Measurements from ENCODE around the gene C1orf167.

C1orf167 gene

DNA sequence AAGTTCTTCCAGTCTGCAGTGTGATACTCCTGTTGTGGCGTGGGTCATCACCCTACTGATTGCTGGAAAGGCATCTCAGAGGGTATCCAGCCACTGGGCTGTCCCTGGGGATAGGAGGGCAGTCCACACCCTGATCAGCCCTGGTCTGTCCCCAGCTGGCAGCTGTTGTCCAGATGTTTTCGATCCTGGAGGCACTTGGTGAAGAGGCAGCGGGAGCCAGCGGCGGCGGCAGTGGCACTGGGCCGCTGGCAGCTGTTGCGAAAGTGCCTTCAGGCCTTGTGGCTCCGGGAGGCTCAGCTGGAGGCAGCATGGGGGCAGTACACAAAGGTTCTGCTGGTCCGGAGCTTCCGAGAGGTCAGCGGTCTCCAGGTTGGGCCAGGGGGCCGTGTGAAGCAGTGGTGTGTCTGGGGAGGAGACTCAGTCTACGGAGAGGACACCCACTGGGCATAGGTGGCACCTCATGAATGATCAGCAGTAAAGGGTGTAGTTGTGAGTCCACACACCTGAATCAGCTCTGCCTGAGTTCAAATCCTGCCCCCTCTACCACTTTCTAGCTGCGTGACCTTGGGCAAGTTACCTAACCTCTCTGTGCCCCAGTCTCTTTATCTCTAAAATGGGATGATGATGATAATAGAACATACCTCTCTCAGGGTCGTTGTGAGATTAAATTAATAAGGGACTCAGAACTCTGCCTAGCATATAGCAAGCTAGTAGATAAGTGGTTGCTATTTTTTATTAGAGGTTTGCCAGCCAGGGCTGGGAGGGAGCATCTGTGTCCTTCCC lies 6.1 kb downstream of the C1orf167 start:
- no peak for DNase-seq

DNA sequence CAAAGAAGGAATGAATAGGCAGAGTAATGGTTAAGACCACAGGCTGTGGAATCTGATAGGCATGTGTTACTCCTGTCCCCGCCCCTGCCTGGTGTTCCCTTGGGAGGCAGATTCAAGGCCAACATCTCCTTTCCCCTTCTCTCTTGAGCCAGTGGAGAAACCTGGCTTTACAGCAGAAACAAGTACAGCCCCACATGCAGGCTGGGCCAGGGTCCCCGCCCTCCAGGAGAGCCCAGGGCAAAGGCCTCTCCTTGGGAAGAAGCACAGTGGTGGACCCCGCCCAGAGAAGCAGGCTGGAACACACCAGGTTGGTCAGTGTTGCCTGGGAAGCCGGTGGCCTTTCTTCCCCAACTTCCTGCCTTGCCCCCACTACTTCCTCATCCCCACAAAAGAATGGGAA lies 6.8 kb downstream of the C1orf167 start:
- DNase-seq: no peak

DNA sequence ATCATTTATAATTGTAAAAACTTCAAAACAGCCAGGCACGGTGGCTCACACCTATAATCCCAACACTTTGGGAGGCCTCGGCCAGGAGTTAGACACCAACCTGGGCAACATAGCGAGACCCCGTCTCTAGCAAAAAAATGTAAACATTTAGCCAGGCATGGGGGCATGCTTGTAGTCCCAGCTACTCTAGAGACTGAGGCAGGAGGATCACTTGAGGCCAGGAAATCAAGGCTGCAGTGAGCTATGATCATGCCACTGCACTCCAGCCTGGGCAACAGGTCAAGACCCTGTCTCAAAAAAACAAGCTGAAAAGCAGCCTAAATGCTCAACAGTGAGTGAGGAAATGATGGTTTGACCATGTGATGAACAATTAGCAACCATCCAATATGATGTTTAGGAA lies 7.3 kb downstream of the C1orf167 start:
- DNase-seq: no peak

DNA sequence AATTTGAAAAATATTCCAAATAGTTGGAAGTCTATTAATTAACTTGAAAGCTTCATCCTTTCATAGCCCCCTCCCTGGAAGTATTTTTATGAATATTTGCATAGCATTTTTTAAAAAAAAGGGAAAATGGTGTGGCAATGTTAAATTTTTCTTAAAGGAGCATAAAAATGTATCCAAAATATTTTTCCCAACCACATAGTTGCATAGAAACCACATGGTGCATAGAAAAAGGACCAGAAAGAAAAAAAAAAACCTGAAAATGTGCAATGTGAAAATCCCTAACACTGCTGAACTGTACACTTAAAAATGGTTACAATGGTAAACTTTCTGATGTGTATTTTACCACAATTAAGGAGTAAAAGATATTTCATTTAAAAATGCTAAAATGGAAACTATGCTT lies 8.0 kb downstream of the C1orf167 start:
- no peak for DNase-seq

DNA sequence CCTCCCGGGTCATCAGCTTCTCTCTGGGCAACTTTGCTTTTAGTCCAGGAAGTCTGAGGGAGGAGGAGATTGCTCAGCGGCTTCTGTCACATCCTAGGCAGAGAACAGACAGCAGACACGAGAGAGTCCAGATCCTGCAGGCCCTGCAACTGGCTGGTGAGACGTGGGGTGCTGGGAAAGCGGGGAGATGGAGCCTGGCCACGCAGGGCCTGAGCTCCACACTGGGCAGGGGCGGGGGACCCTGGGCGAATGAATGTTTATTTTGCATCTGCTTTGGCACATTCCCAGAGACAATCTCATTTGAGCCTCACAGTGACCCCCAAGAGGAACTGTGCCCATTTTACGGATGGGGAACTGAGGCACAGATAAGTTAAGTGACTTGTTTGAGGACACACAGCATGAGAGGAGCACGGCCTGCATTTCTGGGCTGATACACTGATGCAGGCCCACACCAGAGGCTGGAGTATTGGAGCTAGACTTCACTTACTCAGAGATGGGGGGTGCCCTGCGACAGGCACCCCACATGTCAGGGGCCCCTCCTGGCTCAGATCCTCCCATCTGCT lies 9.6 kb downstream of the C1orf167 start:
- DNase-seq: no peak

DNA sequence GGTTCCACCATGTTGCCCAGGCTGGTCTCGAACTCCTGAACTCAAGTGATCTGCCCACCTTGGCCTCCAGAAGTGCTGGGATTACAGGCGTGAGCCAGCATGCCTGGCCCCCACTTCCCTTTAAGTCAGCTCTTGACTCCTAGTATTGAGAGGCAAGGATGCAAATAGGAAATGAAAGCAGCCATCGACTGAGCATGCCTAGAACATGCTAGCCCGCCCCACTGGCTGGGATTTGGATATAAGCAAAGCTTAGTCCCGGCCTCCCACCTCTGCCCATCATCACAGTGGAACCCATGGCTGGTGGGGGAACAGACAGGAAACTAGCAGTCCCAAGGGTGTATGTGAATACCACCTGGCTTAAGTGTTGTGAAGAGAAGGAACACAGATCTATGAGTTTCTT lies 10.5 kb downstream of the C1orf167 start:
- DNase-seq: no peak

DNA sequence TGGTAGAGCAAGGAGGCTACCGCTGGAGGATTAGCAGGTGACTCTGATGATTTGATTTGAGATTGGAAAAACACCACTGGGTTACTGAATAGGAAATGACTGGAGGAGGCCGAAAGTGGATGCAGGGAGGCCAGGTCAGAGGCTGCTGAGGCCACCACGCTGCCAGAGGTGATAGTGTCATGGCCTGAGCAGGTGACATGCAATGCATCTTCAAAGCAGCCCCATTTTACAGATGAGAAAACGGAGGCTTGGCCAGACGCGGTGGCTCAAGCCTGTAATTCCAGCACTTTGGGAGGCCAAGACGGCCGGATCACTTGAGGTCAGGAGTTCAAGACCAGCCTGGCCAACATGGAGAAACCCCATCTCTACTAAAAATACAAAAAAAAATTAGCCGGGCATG lies 12.8 kb downstream of the C1orf167 start:
- DNase-seq: no peak

DNA sequence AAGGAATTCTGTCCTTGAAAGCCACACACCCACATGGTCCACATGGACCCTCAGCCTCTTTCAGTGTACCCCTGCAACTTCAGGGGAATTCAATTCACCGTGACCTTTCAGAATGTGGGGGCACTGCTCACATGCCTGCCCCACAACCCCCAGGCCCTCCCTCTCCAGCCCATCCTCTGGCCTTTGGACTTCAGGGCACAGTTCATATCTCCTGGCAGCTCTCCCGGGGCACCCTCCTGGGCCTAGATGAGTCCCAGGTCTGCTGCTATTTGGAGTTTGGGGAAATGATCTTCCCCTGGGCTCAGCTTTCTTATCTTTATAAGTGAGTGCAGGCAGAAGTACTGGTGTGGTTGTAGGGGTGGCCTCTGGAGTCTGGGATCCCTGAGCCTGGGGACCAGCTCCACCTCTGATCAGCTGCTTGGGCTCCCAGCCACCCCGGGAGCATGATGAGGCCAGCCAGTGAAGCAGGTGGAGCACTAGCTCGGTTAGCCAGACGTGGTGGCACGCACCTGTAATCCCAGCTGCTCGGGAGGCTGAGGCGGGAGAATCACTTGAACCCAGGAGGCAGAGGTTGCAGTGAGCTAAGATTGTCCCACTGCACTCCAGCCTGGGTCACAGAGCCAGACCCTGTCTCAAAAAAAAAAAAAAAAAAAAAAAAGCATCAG lies 15.8 kb downstream of the C1orf167 start:
- DNase-seq: no peak

DNA sequence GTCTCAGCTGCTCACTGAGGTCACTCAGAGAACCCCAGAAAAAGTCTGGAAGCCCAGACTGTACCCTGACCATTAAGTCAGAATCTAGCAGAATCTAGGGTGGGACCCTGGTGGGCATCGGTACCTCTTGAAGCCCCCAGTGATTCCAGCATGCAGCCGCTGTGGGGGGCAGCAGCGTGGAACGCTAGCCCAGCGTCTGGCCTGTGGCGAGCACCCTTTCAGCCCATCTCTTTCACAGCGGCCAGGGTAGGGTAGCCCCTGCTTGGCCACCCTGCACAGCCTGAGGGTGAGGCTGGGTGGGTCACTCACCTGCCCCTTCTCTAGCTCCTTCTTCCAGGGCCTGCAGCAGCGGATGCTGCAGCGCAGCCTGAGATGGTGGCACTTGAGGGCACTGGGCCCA lies 16.3 kb downstream of the C1orf167 start:
- no peak for DNase-seq

DNA sequence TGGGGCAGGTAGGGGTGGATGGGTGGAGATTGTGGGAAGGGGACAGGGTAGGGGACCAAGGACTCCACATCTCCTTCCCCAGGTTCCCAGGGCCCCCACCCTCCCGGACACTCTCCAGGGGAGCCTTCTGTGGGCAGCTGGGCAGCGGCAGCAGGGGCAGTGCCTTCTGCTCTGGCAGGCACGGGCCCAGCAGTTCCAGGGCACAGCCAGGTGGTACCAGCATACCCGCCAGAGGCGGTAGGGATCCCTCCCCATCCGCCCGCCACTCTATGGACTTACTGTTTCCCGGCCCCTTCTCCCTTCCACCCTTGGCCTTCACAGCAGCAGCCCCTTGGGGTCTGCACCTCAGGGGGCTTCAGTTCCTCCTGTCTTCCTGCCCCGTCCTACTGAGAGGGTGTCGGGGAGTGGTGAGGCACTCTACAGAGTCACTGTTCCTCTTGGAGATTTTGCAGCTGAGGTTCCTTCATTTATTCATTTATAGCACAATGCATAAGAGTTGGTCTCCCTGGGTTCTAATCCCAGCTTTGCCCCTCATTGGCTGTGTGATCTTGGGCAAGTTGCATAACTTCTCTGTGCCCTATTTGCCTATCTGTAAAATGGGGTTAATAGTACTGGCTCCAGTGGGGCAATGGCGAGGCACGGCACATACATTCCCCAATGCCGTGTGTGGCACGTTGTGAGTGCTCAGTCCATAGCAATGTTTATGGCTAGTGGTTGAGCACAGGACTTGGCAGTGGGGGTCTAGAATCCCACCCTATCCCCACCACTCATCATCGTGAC lies 17.0 kb downstream of the C1orf167 start:
- no peak for DNase-seq

DNA sequence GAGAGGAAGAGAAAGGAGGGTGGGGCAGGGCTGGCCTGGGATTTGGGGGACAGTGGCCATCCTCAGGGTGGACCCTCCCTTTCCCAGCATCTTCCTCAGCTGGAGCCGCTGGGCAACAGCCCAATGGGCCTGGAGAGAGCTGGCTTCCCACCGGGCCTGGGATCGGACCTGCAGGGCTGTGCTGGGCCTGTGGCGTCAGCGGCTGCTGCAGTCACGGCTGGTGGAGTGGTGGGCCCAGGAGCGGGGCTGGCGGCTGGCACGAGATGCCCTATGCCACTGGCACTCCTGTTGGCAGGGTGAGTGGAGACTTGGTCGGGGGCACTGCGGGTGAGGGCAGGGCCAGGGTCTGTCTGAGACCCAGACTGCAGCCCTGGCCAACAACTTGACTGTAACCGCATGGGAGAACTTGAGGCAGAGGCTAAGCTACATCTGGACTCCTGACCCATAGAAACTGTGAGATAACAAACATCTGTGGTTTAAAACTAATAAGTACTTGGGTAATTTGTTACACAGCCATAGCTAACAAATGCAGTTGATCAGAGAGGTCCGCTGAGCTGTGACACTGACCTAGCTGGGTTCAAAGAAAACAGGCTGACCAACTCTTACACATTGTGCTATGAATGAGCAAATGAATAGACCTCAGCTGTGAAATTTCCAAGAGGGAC lies 17.9 kb downstream of the C1orf167 start:
- no peak for DNase-seq

DNA sequence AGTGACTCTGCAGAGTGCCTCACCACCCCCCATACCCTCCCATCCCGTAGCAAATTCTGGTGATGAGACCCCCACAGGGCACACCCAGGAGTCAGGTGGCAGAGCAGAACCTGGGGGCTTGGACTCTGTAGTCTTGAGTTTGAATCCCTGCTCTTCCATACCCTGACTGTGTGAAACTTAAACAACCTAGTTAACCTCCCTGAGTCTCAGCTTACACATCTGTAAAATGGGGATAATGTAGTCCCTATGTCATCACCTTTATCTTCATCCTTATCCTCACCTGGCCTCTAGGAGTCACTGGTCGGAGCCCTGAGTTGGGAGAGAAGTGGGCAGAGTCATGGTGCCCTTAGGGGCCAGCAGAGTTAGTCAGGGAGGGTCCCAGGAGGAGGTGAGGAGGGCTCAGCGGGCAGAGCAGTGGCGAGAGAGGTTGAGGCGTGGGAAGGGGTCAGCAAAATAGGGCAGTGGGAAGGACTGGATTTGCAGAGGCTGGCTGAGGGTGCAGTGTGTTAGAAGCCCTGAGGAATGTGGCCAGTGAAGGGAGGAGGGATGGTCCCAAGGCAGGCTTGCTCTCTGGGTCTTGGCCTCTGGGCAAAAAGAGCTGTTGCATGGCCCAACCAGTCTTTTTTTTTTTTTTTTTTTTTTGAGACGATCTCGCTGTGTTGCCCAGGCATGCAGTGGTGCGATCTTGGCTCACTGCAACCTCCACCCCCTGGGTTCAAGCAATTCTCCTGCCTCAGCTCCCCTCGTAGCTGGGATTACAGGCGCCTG lies 18.6 kb downstream of the C1orf167 start:
- DNase-seq: no peak

DNA sequence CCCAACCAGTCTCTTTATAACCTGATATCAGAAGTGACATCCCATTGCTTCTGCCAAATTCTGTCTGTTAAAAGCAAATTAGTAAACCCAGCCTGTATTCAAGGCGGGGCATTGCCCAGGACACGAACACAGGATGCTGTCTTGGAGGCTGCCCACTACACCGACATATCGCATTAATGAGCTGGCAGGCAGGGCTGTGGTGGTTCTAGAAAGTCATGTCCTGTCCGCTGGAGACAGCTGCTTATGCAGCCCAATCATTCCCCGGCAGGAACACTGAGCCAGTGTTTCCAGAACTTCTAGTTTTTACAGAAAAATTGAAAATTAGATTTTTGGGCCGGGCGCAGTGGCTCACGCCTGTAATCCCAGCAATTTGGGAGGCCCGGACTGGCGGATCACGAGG lies 19.3 kb downstream of the C1orf167 start:
- DNase-seq: no peak

DNA sequence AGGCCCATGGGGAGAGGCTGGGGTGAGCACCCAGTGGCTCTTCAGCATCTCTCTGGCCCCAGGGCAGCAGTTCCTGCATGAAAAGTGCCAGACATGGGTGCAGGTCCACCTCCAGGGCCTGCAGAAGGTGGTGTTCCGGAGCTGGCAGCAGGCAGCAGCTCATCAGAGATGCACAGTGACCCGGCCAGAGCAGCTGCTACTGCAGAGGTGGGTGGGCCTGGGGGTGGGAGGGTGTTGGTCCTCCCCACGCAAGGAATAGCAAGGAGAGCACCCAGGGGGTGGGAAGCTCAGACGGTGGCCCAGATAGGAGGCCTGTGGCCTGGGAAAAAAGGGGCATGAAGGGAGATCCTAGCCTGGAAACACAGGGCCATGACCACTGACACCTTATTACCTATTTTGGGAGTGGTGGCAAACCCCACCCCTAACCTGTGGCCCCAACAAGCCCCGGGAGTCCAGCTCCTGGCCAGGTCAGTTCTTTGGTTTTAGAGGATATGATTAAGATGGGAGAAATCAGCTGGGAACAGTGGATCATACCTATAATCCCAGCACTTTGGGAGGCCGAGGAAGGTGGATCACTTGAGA lies 20.2 kb downstream of the C1orf167 start:
- no peak for DNase-seq

DNA sequence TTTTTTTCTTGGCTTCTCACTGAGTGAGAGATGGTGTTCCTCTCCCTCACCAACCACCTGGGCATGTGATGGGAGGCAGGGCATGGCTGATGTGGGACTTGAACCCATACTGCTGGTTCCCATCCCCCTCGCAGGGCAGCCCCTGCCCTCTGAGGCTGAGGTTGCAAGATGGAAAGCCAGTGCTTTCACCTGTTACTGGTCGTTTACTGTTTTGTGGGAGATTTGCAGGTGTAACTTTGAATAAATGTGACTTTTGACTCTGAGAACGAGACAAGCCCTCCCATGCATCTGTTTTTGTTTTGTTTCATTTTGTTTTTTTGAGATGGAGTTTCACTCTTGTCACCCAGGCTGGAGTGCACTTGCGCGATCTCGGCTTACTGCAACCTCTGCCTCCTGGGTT lies 21.6 kb downstream of the C1orf167 start:
- DNase-seq: no peak

DNA sequence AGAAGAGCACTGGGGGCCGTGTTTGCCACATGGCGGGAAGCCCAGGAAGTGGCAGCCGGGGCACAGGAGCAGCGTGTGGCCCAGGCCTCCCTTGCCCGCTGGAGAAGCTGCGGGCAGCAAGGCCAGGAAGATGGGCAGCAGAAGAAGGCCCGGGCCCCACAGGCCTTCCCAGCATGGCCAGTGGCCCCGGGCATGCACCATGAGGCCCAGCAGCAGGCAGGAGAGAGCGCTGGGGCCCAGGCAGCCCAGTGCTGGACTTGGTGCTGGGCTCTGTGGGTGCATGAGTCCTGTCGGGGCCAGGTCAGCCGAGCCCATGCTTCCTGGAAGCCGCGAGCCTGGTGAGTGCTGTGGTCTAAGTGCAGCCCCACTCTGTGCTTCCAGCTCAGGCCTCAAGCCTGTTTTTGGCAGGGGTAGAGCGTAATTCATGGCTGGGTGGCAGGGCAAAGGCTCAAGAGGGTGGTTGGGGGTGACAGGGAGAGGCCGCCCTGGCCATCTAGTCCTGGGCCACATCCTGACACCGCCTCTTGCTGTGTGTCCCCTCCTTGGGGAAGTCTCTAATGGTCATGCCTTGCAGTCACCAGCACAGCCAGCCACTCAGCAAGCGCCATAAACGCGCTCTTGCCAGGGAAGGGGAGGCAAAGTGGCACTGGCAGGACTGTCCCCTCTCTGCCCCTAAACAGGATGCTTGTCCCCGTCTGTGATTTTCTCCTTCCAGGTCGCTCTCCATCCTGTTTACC lies 22.4 kb downstream of the C1orf167 start:
- no peak for DNase-seq

DNA sequence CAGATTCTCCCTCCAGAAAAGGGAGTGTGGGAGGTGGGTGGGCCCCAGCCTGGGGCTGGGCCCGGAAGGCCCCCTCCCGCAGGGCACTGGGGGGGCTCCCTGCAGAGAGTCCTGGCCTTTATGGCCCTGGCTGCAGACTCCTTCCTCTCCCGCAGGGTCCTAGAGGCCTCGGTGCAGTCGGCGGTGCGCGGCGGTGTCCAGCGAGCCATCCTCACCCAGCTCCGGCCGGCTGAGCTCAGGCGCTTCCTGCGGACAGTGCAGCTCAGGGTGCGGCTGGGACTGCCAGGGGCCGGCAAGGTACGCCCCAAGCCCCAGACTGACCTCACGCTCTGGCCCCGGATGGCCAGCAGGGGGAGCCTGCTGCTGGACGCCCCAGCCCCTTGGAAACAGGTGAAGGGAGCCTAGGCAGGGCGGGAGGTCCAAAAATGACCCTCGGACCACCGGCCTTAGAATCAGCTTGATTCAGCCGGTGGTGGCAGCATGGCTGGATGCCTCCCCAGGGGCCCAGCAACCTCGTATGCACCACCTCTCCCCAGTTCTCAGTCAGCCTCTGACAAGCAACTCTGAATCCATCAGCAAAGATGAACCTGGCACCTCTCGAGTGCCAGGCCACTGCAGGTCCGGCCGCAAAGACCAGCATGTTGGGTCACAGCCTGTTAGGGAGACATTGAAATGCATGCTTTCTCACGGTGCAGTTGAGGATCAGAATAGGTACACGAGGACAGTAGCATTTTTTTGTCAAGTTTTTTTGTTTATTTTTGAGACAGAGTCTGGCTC lies 23.2 kb downstream of the C1orf167 start:
- DNase-seq: peak in 1 of 4 experiments; percentile 6

DNA sequence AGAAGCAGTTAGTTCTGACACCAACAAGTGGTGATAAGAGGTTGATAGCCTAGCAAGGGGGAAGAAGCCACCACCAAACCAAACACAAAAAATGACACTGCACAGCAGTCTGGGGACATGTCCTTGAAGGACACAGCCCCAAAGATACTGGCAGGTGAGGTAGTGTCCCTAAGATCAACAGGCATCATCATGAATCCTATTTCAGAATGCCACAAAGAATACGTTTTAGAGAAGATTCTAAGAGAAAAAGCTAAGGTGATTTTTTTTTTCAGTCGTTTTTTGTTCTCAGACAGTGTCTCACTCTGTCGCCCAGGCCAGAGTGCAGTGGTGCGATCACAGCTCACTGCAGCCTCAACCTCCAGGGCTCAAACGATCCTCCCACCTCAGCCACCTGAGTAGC lies 24.2 kb downstream of the C1orf167 start:
- DNase-seq: no peak

DNA sequence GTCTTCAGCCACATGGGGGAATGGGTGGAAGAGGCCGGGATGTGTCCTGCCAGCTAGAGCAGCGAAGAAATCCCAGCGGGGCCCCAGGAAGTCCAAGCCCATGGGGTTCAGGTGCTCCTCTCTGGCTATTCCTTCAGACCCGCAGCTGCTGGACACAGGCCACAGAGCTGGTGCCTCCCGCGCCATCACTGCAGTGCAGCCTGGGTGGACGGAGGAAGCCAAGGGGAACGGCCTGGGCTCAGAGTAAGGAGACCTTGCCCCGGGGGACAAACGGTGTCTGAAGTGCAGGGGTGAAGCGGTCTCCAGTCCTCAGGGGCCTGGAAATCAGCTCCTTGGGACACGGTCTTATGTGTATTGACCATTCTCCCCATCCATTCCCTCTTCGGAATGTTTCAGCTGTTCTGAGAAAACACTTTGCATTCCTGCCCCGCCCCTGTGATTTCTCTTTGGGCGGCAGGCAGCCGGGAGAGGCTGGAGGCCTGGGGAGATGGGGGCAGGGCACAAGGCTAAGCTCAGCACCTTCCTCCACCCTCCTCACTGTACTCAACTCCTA lies 25.3 kb downstream of the C1orf167 start:
- no peak for DNase-seq
